A673 (cell line): ENCODE measurements around the gene CHIC2.

ENCODE experiments used
- EZH2 ChIP-seq: fragments of 200-600 bp; sonication (generic); IDR thresholded peaks from 2 replicates; pipeline ENCODE4 v1.6.1; 2017; ENCODE audit warnings: borderline replicate concordance, low read depth, mild to moderate bottlenecking, mixed read lengths, antibody characterized with exemption, low read length; ENCODE audit not compliant: poor library complexity, severe bottlenecking
- TF ChIP-seq, protein P1 (sequence below): fragments of 300-800, 200-600 bp; sonication (generic); conservative IDR thresholded peaks from 2 replicates; pipeline ENCODE4 v1.5.1; 2017; ENCODE audit warnings: low read depth, mild to moderate bottlenecking, antibody characterized with exemption, low read length, moderate library complexity, mixed read lengths

DNA sequence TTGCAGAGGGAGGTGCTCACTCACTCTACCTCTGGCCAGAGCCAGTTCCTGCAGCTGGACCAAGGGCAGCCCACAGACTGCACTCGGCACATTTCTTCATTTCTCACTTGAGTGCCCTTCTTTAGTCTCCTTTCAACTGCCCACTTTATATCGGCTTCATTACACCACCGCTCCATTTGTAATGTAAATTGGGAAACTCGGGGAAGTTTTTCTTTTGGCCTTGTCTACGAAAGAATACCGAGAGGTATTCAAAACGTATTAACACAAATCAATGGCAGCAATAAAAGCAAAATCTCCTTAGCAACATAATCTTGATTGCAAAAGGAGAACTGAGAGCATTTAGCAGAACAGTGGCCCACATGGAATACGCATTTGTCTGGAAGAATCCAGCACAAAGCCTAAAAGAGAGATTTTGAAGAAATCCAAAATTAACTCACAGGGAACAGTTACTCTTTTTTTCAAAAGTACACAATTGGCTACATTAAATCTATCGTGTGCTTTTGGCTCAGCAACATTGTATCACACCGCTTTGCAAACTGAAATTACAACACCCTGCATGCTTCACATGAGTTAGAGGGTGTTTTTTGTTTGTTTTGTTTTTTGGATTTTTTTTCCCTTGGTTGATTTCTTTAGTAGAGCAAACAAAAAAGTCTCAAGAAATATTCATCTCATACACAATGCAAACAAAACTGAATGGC is 62.6 kb downstream of the CHIC2 start:
- TF ChIP-seq, protein P1, sequence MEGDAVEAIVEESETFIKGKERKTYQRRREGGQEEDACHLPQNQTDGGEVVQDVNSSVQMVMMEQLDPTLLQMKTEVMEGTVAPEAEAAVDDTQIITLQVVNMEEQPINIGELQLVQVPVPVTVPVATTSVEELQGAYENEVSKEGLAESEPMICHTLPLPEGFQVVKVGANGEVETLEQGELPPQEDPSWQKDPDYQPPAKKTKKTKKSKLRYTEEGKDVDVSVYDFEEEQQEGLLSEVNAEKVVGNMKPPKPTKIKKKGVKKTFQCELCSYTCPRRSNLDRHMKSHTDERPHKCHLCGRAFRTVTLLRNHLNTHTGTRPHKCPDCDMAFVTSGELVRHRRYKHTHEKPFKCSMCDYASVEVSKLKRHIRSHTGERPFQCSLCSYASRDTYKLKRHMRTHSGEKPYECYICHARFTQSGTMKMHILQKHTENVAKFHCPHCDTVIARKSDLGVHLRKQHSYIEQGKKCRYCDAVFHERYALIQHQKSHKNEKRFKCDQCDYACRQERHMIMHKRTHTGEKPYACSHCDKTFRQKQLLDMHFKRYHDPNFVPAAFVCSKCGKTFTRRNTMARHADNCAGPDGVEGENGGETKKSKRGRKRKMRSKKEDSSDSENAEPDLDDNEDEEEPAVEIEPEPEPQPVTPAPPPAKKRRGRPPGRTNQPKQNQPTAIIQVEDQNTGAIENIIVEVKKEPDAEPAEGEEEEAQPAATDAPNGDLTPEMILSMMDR: no peak
- no peak for TF ChIP-seq EZH2
